ENCODE measurements around the gene PLCL2.

PLCL2 gene

GRCh38 chr3:16937326-16937845, 52.6 kb downstream of the PLCL2 start:
- TF ChIP-seq CTCF (IDR thresholded peaks at IDR 0.05; ENCODE audit: control insufficient read depth, extremely low read depth, insufficient read depth), result no peak
- no peak for DNase-seq (ENCODE audit: low read depth)
- H3K4me3 ChIP-seq (ENCODE audit: low read depth, low read length), result no peak overlapping the region

GRCh38 chr3:16940769-16941700, 56.3 kb downstream of the PLCL2 start:
- no peak for DNase-seq (ENCODE audit: low read depth)
- H3K4me3 ChIP-seq (ENCODE audit: low read depth, low read length), result no peak overlapping the region
- TF ChIP-seq CTCF (IDR thresholded peaks at IDR 0.05; ENCODE audit: control insufficient read depth, extremely low read depth, insufficient read depth), result no peak

- DNase-seq (ENCODE audit: low read depth), result no peak
- no peak for TF ChIP-seq CTCF (IDR thresholded peaks at IDR 0.05; ENCODE audit: control insufficient read depth, extremely low read depth, insufficient read depth)
- no peak overlapping the region for H3K4me3 ChIP-seq (ENCODE audit: low read depth, low read length)
These were observed 58.2 kb downstream of the PLCL2 start for GRCh38 chr3:16942955-16943354.

GRCh38 chr3:16943857-16944256, 59.1 kb downstream of the PLCL2 start:
- TF ChIP-seq CTCF (IDR thresholded peaks at IDR 0.05; ENCODE audit: control insufficient read depth, extremely low read depth, insufficient read depth), result no peak

GRCh38 chr3:16944356-16944755, 59.6 kb downstream of the PLCL2 start:
- no peak for TF ChIP-seq CTCF (IDR thresholded peaks at IDR 0.05; ENCODE audit: control insufficient read depth, extremely low read depth, insufficient read depth)
- DNase-seq (ENCODE audit: low read depth), result no peak

More at GRCh38 chr3:16943857-16944256, 59.1 kb downstream of the PLCL2 start:
- no peak for DNase-seq (ENCODE audit: low read depth)
- H3K4me3 ChIP-seq (ENCODE audit: low read depth, low read length), result no peak overlapping the region

GRCh38 chr3:16945330-16945729, 60.6 kb downstream of the PLCL2 start:
- no peak overlapping the region for H3K4me3 ChIP-seq (ENCODE audit: low read depth, low read length)
- DNase-seq (ENCODE audit: low read depth), result peak; percentile 27
- 0 out of 2 replicates have a peak, but pooled peaks have one; percentile 23 for TF ChIP-seq CTCF (IDR thresholded peaks at IDR 0.05; ENCODE audit: control insufficient read depth, extremely low read depth, insufficient read depth)

More at GRCh38 chr3:16944356-16944755, 59.6 kb downstream of the PLCL2 start:
- no peak overlapping the region for H3K4me3 ChIP-seq (ENCODE audit: low read depth, low read length)
